IMR-90 (cell line): ENCODE results near the gene BEX3. TPM values are rescaled to one million over a fixed set of nuclear protein-coding genes. Genes with fewer than 3 reads are reported as not detected.

Experiments used
- ATAC-seq: fragments of 200-7000 bp; cut with Tn5 transposase; 2 replicates; pipeline ENCODE4 v1.9.1; 2020; ENCODE audit warnings: low read depth, mild to moderate bottlenecking, moderate library complexity
- BruUV-seq: library from RNA; stranded (reverse); fragments of 400-500 nt; replicated peaks from 2 replicates; lab custom pipeline; 2021; lab: Mats Ljungman, UMichigan
- CTCF ChIA-PET: fragments of 300-600 bp; formaldehyde crosslinking; extraction: SDS; loops from one replicate; lab custom pipeline; 2021; ENCODE audit warnings: antibody characterized with exemption; lab: Yijun Ruan, JAX
- POLR2A ChIA-PET: fragments of 300-600 bp; sonication (Branson Sonifier 250); formaldehyde crosslinking; loops from one replicate; lab custom pipeline; 2022; ENCODE audit warnings: antibody characterized with exemption; ENCODE audit not compliant: unreplicated experiment; lab: Charles Lee
- DNase-seq: peaks from one replicate; pipeline ENCODE4 v3.0.0; 2013
- H2AFZ ChIP-seq: replicated peaks from 2 replicates; pipeline ENCODE3; 2013; ENCODE audit warnings: low read length, mild to moderate bottlenecking; ENCODE audit not compliant: poor library complexity
- H2AK5ac ChIP-seq: 2 replicates; pipeline ENCODE4 v1.6.1; 2013; ENCODE audit warnings: low read depth, low read length, inconsistent platforms
- H2AK9ac ChIP-seq: replicated peaks from 2 replicates; pipeline ENCODE3; 2013; ENCODE audit warnings: mild to moderate bottlenecking, low read depth, low read length, moderate library complexity; ENCODE audit not compliant: poor library complexity
- H2BK120ac ChIP-seq: 2 replicates; pipeline ENCODE4 v1.6.1; 2013; ENCODE audit warnings: low read depth, low read length, inconsistent platforms
- H2BK15ac ChIP-seq: 3 replicates; pipeline ENCODE4 v1.6.1; 2013; ENCODE audit warnings: low read depth, low read length, inconsistent platforms
- H2BK20ac ChIP-seq: 2 replicates; pipeline ENCODE4 v1.6.1; 2013; ENCODE audit warnings: low read depth, mild to moderate bottlenecking, inconsistent platforms, low read length, moderate library complexity
- H2BK5ac ChIP-seq: 2 replicates; pipeline ENCODE4 v1.6.1; 2013; ENCODE audit warnings: mild to moderate bottlenecking, low read depth, low read length, inconsistent platforms; ENCODE audit not compliant: poor library complexity, severe bottlenecking
- H3K14ac ChIP-seq: replicated peaks from 2 replicates; pipeline ENCODE4 v1.6.1; 2013; ENCODE audit warnings: low read depth, low read length, inconsistent platforms
- H3K18ac ChIP-seq: 2 replicates; pipeline ENCODE4 v1.6.1; 2013; ENCODE audit warnings: low read depth, low read length, control low read depth
- H3K23ac ChIP-seq: 2 replicates; pipeline ENCODE4 v1.6.1; 2013; ENCODE audit warnings: low read depth, low read length, inconsistent platforms
- H3K27ac ChIP-seq: 2 replicates; pipeline ENCODE4 v1.5.1; 2013; ENCODE audit warnings: mild to moderate bottlenecking, control low read depth, low read length; ENCODE audit not compliant: insufficient read depth
- H3K27me3 ChIP-seq: 2 replicates; pipeline ENCODE4 v1.6.1; 2013; ENCODE audit warnings: low read length; ENCODE audit not compliant: control insufficient read depth, insufficient read depth
- H3K36me3 ChIP-seq: 2 replicates; pipeline ENCODE4 v1.6.1; 2013; ENCODE audit warnings: low read length, mixed read lengths; ENCODE audit not compliant: control insufficient read depth, insufficient read depth
- H3K4ac ChIP-seq: 2 replicates; pipeline ENCODE4 v1.6.1; 2013; ENCODE audit warnings: low read depth, low read length, inconsistent platforms
- H3K4me1 ChIP-seq: 2 replicates; pipeline ENCODE4 v1.6.1; 2013; ENCODE audit warnings: low read length, mixed read lengths; ENCODE audit not compliant: control insufficient read depth, insufficient read depth
- H3K4me2 ChIP-seq: 2 replicates; pipeline ENCODE4 v1.6.1; 2013; ENCODE audit warnings: low read depth, mild to moderate bottlenecking, control low read depth, low read length, moderate library complexity
- H3K4me3 ChIP-seq: 2 replicates; pipeline ENCODE4 v1.5.1; 2013; ENCODE audit warnings: low read depth, mild to moderate bottlenecking, control low read depth, low read length, moderate library complexity; ENCODE audit not compliant: insufficient read depth
- H3K56ac ChIP-seq: 2 replicates; pipeline ENCODE4 v1.6.1; 2013; ENCODE audit warnings: low read length, inconsistent platforms; ENCODE audit not compliant: insufficient read depth; ENCODE audit errors: extremely low read depth
- H3K79me1 ChIP-seq, 2 experiments: 2 replicates each; pipeline ENCODE4 v1.6.1; 2013; ENCODE audit warnings: low read length in 2 of 2, inconsistent platforms in 1 of 2, low read depth in 1 of 2
- H3K9ac ChIP-seq: 2 replicates; pipeline ENCODE4 v1.6.1; 2013; ENCODE audit warnings: low read depth, low read length, control low read depth
- H3K9me1 ChIP-seq: 2 replicates; pipeline ENCODE4 v1.6.1; 2013; ENCODE audit warnings: low read length, inconsistent platforms; ENCODE audit not compliant: insufficient read depth
- H3K9me3 ChIP-seq: 2 replicates; pipeline ENCODE4 v1.6.1; 2013; ENCODE audit warnings: low read length; ENCODE audit not compliant: control insufficient read depth, insufficient read depth
- H4K20me1 ChIP-seq: 2 replicates; pipeline ENCODE4 v1.6.1; 2013; ENCODE audit warnings: low read length, inconsistent platforms; ENCODE audit not compliant: insufficient read depth
- H4K5ac ChIP-seq: 2 replicates; pipeline ENCODE4 v1.6.1; 2013; ENCODE audit warnings: mild to moderate bottlenecking, low read depth, low read length, control low read depth
- H4K8ac ChIP-seq, 2 experiments: 2 replicates each; pipeline ENCODE4 v1.6.1; 2013; ENCODE audit warnings: low read depth in 2 of 2, low read length in 2 of 2, control low read depth in 1 of 2, inconsistent platforms in 1 of 2
- H4K91ac ChIP-seq: 2 replicates; pipeline ENCODE4 v1.6.1; 2013; ENCODE audit warnings: low read depth, low read length, inconsistent platforms; ENCODE audit not compliant: insufficient read depth
- CHD1 ChIP-seq: IDR thresholded peaks from 2 replicates; pipeline ENCODE4 v1.6.1; 2012; ENCODE audit warnings: low read depth, low read length, improper control_type of control experiment
- ELK1 ChIP-seq: fragments of 150-350 bp; IDR thresholded peaks from 2 replicates; pipeline ENCODE4 v1.6.1; 2016; ENCODE audit warnings: low read depth, mild to moderate bottlenecking, low read length, moderate library complexity, borderline replicate concordance
- FOS ChIP-seq: fragments of 150-350 bp; IDR thresholded peaks from 2 replicates; pipeline ENCODE4 v1.6.1; 2016; ENCODE audit warnings: low read depth, low read length
- MAZ ChIP-seq: IDR thresholded peaks from 2 replicates; pipeline ENCODE4 v1.6.1; 2012; ENCODE audit warnings: low read depth, mild to moderate bottlenecking, low read length, improper control_type of control experiment, moderate library complexity, borderline replicate concordance
- POLR2A ChIP-seq: IDR thresholded peaks from 2 replicates; pipeline ENCODE4 v1.6.1; 2012; ENCODE audit warnings: mild to moderate bottlenecking, low read depth, low read length
- RCOR1 ChIP-seq: IDR thresholded peaks from 2 replicates; pipeline ENCODE4 v1.6.1; 2012; ENCODE audit warnings: mild to moderate bottlenecking, low read length, improper control_type of control experiment; ENCODE audit not compliant: insufficient replicate concordance
- WGBS, 2 experiments: methylation state at CpG; one replicate each; pipeline versions ENCODE4 v1.1.5 to v1.1.7; 2013; ENCODE audit warnings: missing lambda C conversion rate in 2 of 2; ENCODE audit not compliant: insufficient read length in 1 of 2; ENCODE audit errors: extremely low coverage in 2 of 2; 5-methylcytosine and 5-hydroxymethylcytosine counted together
- dilution Hi-C: fragments of 300-500 bp; cut with HindIII; formaldehyde crosslinking; loops from one replicate; pipeline ENCODE4 v1.14.3; 2018; ENCODE audit warnings: low sequenced_read_pairs; ENCODE audit not compliant: unreplicated experiment
- in situ Hi-C: fragments of 300-500 bp; cut with MboI; formaldehyde crosslinking; loops from 3 replicates; pipeline ENCODE4 v1.14.3; 2019; ENCODE audit warnings: low sequenced_read_pairs, inconsistent platforms, mixed read lengths
- intact Hi-C: fragments of 100-400 bp; cut with micrococcal nuclease; formaldehyde crosslinking; loops from 2 replicates; pipeline ENCODE4 v1.10.0; 2022
- microRNA-seq, 2 experiments: library from miRNA; stranded (forward) in 1 of 2; unstranded in 1 of 2; fragments of 10-50 nt in 1 of 2; fragments of <30 nt in 1 of 2; gene quantifications in 1 of 2; microRNA quantifications in 1 of 2; one replicate each; pipeline versions ENCODE3 to v1.1.0; 2013 to 2020; ENCODE audit not compliant: insufficient read depth in 1 of 2, insufficient read length in 1 of 2, unreplicated experiment in 1 of 2
- polyA plus RNA-seq, 3 experiments: library from polyadenylated mRNA; depleted of rRNA; stranded (reverse); fragments of >200 nt; gene quantifications; 2 replicates each; pipeline ENCODE4 v1.2.3, GENCODE V29; 2012; ENCODE audit warnings: low replicate concordance in 1 of 3
- small RNA-seq, 5 experiments: library from RNA; depleted of rRNA; stranded (forward); fragments of <200 nt; gene quantifications; one replicate each; pipeline ENCODE3, GENCODE V24; 2012
- total RNA-seq: library from RNA; depleted of rRNA; stranded (reverse); fragments of >200 nt; gene quantifications from 2 replicates; pipeline ENCODE4 v1.2.3, GENCODE V29; 2012; rRNA removed

BEX3 gene
- total and polyA plus RNA-seq, 2 of the 4 experiments (the other 2 are of a cell fraction) = 114 to 409 TPM

DNA sequence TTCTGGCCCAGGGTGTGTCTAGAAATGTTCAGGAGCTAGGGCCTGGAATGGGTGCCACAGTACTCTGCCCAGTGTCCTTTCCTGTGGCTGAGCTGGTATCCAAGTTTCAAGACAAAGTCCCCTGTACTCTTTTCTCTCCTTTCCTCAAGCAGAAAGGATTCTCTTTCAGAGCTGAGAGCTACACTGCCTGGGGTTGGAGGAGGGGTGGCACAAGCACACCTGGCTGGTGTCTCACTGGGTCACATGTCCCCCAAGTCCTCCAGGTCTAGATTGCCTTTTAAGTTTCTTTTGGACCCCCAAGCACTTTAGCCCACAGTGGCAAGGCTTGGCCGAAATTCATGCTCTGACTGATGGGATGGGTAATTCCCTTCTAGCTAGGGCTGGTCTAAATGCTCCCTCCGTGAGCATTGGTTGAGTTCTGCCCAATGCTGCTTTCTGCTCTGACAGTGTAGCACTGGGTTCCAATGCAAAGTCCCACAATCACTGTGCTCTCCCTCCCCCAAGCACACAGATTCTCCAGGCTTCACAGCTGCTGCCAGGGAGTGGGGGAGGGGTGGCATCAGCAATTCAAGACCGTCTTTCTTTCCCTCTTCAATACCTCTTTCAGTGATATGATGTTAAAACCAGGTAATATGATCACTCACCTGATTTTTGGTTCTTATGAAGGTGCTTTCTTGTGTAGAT is 47.8 kb downstream of the BEX3 start:
- Histone ChIP-seq H2AFZ (no peak overlapping the region), H3K14ac (no peak overlapping the region), H3K27me3 (no peaks in the 10 kb centered on the region; the same call in 1 of the 2 replicates), H3K79me1 (peaks cover 0 to 2% of the 10 kb centered on the region in 2 experiments; a peak in 1 of 4 replicates), H3K4me2 (no peak overlapping the region), H2AK5ac (no peak overlapping the region), H3K18ac (no peak overlapping the region), H3K9me1 (no peaks in the 10 kb centered on the region), H4K20me1 (no peaks in the 10 kb centered on the region), H3K4ac (no peak overlapping the region), H4K5ac (no peak overlapping the region), H3K56ac (no peak overlapping the region), H4K8ac (no peak overlapping the region), H3K36me3 (no peaks in the 10 kb centered on the region), H3K9me3 (no peaks in the 10 kb centered on the region), H2BK15ac (no peak overlapping the region), H2AK9ac (no peak overlapping the region), H3K23ac (no peak overlapping the region), H3K4me3 (no peak overlapping the region), H4K91ac (no peak overlapping the region), H2BK20ac (no peak overlapping the region), H2BK120ac (no peak overlapping the region), H3K4me1 (no peaks in the 10 kb centered on the region), H2BK5ac (no peak overlapping the region), H3K9ac (no peak overlapping the region), H3K27ac (no peak overlapping the region)
- ATAC-seq = no peak
- dilution Hi-C loops (no loop called here), in situ Hi-C loops (no loop called here), intact Hi-C loops (no loop called here)
- DNase-seq = no peak
- CTCF ChIA-PET = interaction anchor here (0.6 kb wide), 1 partner anchor 20 kb away, joined by 3 read pairs; no protein-coding TSS in a partner anchor
- WGBS, 2 experiments = no CpG with 5 or more reads among the region's 3 CpGs
- TF ChIP-seq MAZ (no peak), ELK1 (no peak), RCOR1 (no peak), CHD1 (no peak), POLR2A (no peak), FOS (no peak)
- BruUV-seq = no TSS peak
- POLR2A ChIA-PET = no interaction called here

Small RNA genes within 50 kb of the gene (microRNA-seq; reads per million reads assigned to microRNA genes)
- gene Z92846.1 (ENCODE audit: insufficient read depth, insufficient read length) = not detected

Small RNA genes within 50 kb of the gene (small RNA-seq; reads per million reads assigned to genes)
- 0 reads per million in 5 experiments for gene Z92846.1

Other genes starting within 250 kb of the BEX3 start
- 0.54 and 3.3 TPM in 2 replicates for gene BEX4, start 161.4 kb upstream of the BEX3 start, total RNA-seq
- 4.5 and 6.8 TPM in 2 replicates for gene BEX4, start 161.4 kb upstream of the BEX3 start, polyA plus RNA-seq (2012; rRNA removed)
- 31.5 and 91.4 TPM in 2 replicates for gene TCEAL8, start 121.4 kb upstream of the BEX3 start, total RNA-seq
- 43.7 and 57.6 TPM in 2 replicates for gene TCEAL8, start 121.4 kb upstream of the BEX3 start, polyA plus RNA-seq (2012; rRNA removed)
- not detected in 2 replicates for gene TCEAL5, start 99.8 kb upstream of the BEX3 start, total RNA-seq
- gene TCEAL5, start 99.8 kb upstream of the BEX3 start, polyA plus RNA-seq (2012; rRNA removed) = not detected in 2 replicates
- 0.28 TPM in 1 of 2 replicates, not detected in the other for gene BEX2, start 65.5 kb upstream of the BEX3 start, total RNA-seq
- 0.13 and 0.19 TPM in 2 replicates for gene BEX2, start 65.5 kb upstream of the BEX3 start, polyA plus RNA-seq (2012; rRNA removed)
- gene TCEAL7, start 46.3 kb upstream of the BEX3 start, total RNA-seq = 6.5 and 16.1 TPM in 2 replicates
- gene TCEAL7, start 46.3 kb upstream of the BEX3 start, polyA plus RNA-seq (2012; rRNA removed) = 12.1 and 15.4 TPM in 2 replicates
- gene TCEAL9, start 20.0 kb upstream of the BEX3 start, total RNA-seq = 20.3 and 94.4 TPM in 2 replicates
- 88.8 and 111 TPM in 2 replicates for gene TCEAL9, start 20.0 kb upstream of the BEX3 start, polyA plus RNA-seq (2012; rRNA removed)
- gene RAB40A, start 143.0 kb downstream of the BEX3 start, total RNA-seq = under 0.01 TPM in 2 replicates
- gene RAB40A, start 143.0 kb downstream of the BEX3 start, polyA plus RNA-seq (2012; rRNA removed) = 0.16 and 0.26 TPM in 2 replicates
- gene TCEAL4, start 209.0 kb downstream of the BEX3 start, total RNA-seq = 11.1 and 16.7 TPM in 2 replicates
- 27.3 and 31.9 TPM in 2 replicates for gene TCEAL4, start 209.0 kb downstream of the BEX3 start, polyA plus RNA-seq (2012; rRNA removed)
- 3.2 and 13.1 TPM in 2 replicates for gene TCEAL3, start 231.4 kb downstream of the BEX3 start, total RNA-seq
- 21.9 and 24.2 TPM in 2 replicates for gene TCEAL3, start 231.4 kb downstream of the BEX3 start, polyA plus RNA-seq (2012; rRNA removed)